Endothelial cell of umbilical vein (primary cell): ENCODE measurements around the gene STAC2. TPM values are rescaled to one million over a fixed set of nuclear protein-coding genes. Genes with fewer than 3 reads are reported as not detected.

Experiments
- BruUV-seq: library from RNA; stranded (reverse); fragments of 400-500 nt; replicated peaks from 2 replicates; lab custom pipeline; 2021; lab: Mats Ljungman, UMichigan
- CTCF ChIA-PET: fragments of 300-600, 350-600 bp; sonication (Branson Sonifier 250); formaldehyde crosslinking; loops from one replicate; lab custom pipeline; 2021; ENCODE audit warnings: antibody characterized with exemption, inconsistent platforms; lab: Charles Lee
- POLR2A ChIA-PET: fragments of 300-600, 350-600 bp; sonication (Branson Sonifier 250); formaldehyde crosslinking; loops from one replicate; lab custom pipeline; 2021; ENCODE audit warnings: antibody characterized with exemption, inconsistent platforms; lab: Charles Lee
- DNase-seq: peaks from one replicate; pipeline ENCODE4 v3.0.0-alpha.2; 2011; ENCODE audit warnings: low read depth, low spot score
- FAIRE-seq: peaks from 2 replicates; lab custom pipeline; 2011; peaks lifted over from hg19 to GRCh38; lab: Jason Lieb, UNC
- H2AFZ ChIP-seq: 2 replicates; pipeline ENCODE4 v1.6.0; 2012; ENCODE audit warnings: low read depth, low read length, control low read depth, inconsistent platforms
- H3K27ac ChIP-seq: 2 replicates; pipeline ENCODE4 v1.5.1; 2011; ENCODE audit warnings: low read depth, mild to moderate bottlenecking, control low read depth, low read length, moderate library complexity; ENCODE audit not compliant: insufficient read depth
- H3K27me3 ChIP-seq, 2 experiments: 2 replicates each; pipeline versions ENCODE4 v1.6.0 to v1.6.1; 2011; ENCODE audit warnings: low read length in 2 of 2, mixed read lengths in 1 of 2; ENCODE audit not compliant: control insufficient read depth in 2 of 2, insufficient read depth in 2 of 2
- H3K36me3 ChIP-seq, 2 experiments: 2 replicates in 1 of 2; 3 replicates in 1 of 2; pipeline ENCODE4 v1.5.1; 2011; ENCODE audit warnings: low read length in 2 of 2, mild to moderate bottlenecking in 1 of 2, moderate library complexity in 1 of 2; ENCODE audit not compliant: control insufficient read depth in 2 of 2, insufficient read depth in 2 of 2; ENCODE audit errors: extremely low read depth in 1 of 2
- H3K4me1 ChIP-seq: 3 replicates; pipeline ENCODE4 v1.5.1; 2011; ENCODE audit warnings: mild to moderate bottlenecking, low read length; ENCODE audit not compliant: control insufficient read depth, insufficient read depth; ENCODE audit errors: extremely low read depth
- H3K4me2 ChIP-seq: 2 replicates; pipeline ENCODE4 v1.6.1; 2011; ENCODE audit warnings: low read length, control low read depth, mixed read lengths; ENCODE audit not compliant: insufficient read depth
- H3K4me3 ChIP-seq, 3 experiments: fragments of 200-600 bp in 1 of 3; sonication (generic), shearing (Covaris generic) in 1 of 3; replicated peaks in 1 of 3; 2 replicates each; pipeline ENCODE4 v1.5.1; 2011 to 2016; ENCODE audit warnings: control low read depth in 3 of 3, low read length in 3 of 3, mild to moderate bottlenecking in 2 of 3, inconsistent platforms in 1 of 3, low read depth in 1 of 3, moderate library complexity in 1 of 3; ENCODE audit not compliant: insufficient read depth in 1 of 3
- H3K79me2 ChIP-seq: 2 replicates; pipeline ENCODE4 v1.6.0; 2012; ENCODE audit warnings: low read length, inconsistent platforms; ENCODE audit not compliant: control insufficient read depth, insufficient read depth
- H3K9ac ChIP-seq: replicated peaks from 2 replicates; pipeline ENCODE3; 2011; ENCODE audit warnings: low read length, control low read depth; ENCODE audit not compliant: insufficient read depth; ENCODE audit errors: extremely low read depth
- H3K9me1 ChIP-seq: replicated peaks from 3 replicates; pipeline ENCODE4 v1.6.0; 2011; ENCODE audit warnings: mild to moderate bottlenecking, low read length; ENCODE audit not compliant: control insufficient read depth, insufficient read depth; ENCODE audit errors: extremely low read depth
- H3K9me3 ChIP-seq: replicated peaks from 2 replicates; pipeline ENCODE4 v1.5.1; 2012; ENCODE audit warnings: low read length, inconsistent platforms; ENCODE audit not compliant: control insufficient read depth, insufficient read depth
- H4K20me1 ChIP-seq: replicated peaks from 2 replicates; pipeline ENCODE3; 2011; ENCODE audit warnings: mild to moderate bottlenecking, low read length; ENCODE audit not compliant: control insufficient read depth, insufficient read depth; ENCODE audit errors: extremely low read depth
- CTCF ChIP-seq, 2 donors: IDR thresholded peaks; 1 replicate in 1 of 2; 2 replicates in 1 of 2; pipeline ENCODE4 v1.5.1; 2011; ENCODE audit warnings: low read length in 2 of 2, mild to moderate bottlenecking in 2 of 2, moderate library complexity in 2 of 2, control low read depth in 1 of 2, inconsistent platforms in 1 of 2, low read depth in 1 of 2; ENCODE audit not compliant: insufficient read depth in 1 of 2; ENCODE audit errors: extremely low read depth in 1 of 2
- EZH2 ChIP-seq: IDR thresholded peaks from 2 replicates; pipeline ENCODE4 v1.6.1; 2012; ENCODE audit warnings: borderline replicate concordance, low read depth, mild to moderate bottlenecking, moderate library complexity, low read length, inconsistent platforms; ENCODE audit not compliant: severe bottlenecking
- FOS ChIP-seq: IDR thresholded peaks from 2 replicates; pipeline ENCODE4 v1.6.1; 2011; ENCODE audit warnings: mild to moderate bottlenecking, low read length, moderate library complexity, borderline replicate concordance; ENCODE audit not compliant: insufficient read depth
- GATA2 ChIP-seq: IDR thresholded peaks from 2 replicates; pipeline ENCODE4 v1.7.0; 2011; ENCODE audit warnings: low read depth, mild to moderate bottlenecking, moderate library complexity, mixed read lengths, low read length; ENCODE audit not compliant: insufficient read length, insufficient read depth
- JUN ChIP-seq: IDR thresholded peaks from 2 replicates; pipeline ENCODE4 v1.6.1; 2011; ENCODE audit warnings: borderline replicate concordance, low read depth; ENCODE audit not compliant: insufficient read length, insufficient read depth
- MAX ChIP-seq: IDR thresholded peaks from 2 replicates; pipeline ENCODE4 v1.6.1; 2011; ENCODE audit not compliant: insufficient read depth, insufficient read length
- MYC ChIP-seq: IDR thresholded peaks from one replicate; pipeline ENCODE4 v1.6.1; 2011; ENCODE audit warnings: mild to moderate bottlenecking, low read depth, low read length
- POLR2A ChIP-seq: IDR thresholded peaks from 2 replicates; pipeline ENCODE4 v1.6.1; 2012; ENCODE audit warnings: low read depth, mild to moderate bottlenecking, control low read depth, low read length
- POLR2AphosphoS5 ChIP-seq: IDR thresholded peaks from 2 replicates; pipeline ENCODE4 v1.6.1; 2012; ENCODE audit warnings: low read depth, mild to moderate bottlenecking, control low read depth, low read length, moderate library complexity; ENCODE audit not compliant: insufficient read depth
- dilution Hi-C: fragments of 300-500 bp; cut with MboI; formaldehyde crosslinking; loops from one replicate; pipeline ENCODE4 v1.15.0; 2019; ENCODE audit warnings: low sequenced_read_pairs; ENCODE audit not compliant: extremely low pct_ligation_motif_present
- intact Hi-C: fragments of 100-400 bp; cut with micrococcal nuclease; formaldehyde crosslinking; loops from one replicate; pipeline ENCODE4 v1.10.0; 2022
- polyA plus RNA-seq, 4 experiments: library from polyadenylated mRNA; depleted of rRNA in 3 of 4; stranded (reverse) in 3 of 4; unstranded in 1 of 4; fragments of >200 nt; gene quantifications; 2 replicates each; pipeline versions ENCODE4 v1.2.1 to v1.2.3, GENCODE V29; 2011 to 2012; ENCODE audit warnings: missing spikeins in 1 of 4
- total RNA-seq: library from RNA; stranded (reverse); gene quantifications from 2 replicates; pipeline ENCODE4 v1.2.3, GENCODE V29; 2021

STAC2 gene
- total and polyA plus RNA-seq, 2 donors (not counting 3 experiments of a cell fraction or from before 2014, with no cell fraction given) = not detected

GRCh38 chr17:39173526-39174274 is 52.0 kb downstream of the STAC2 start:
- Histone ChIP-seq H3K9ac (no peak overlapping the region), H3K9me3 (no peaks in the 10 kb centered on the region), H3K36me3 (peaks cover 5 to 6% of the 10 kb centered on the region in 2 experiments), H3K27ac (no peak overlapping the region), H2AFZ (no peak overlapping the region), H4K20me1 (no peaks in the 10 kb centered on the region), H3K9me1 (no peaks in the 10 kb centered on the region), H3K27me3 (no peaks in the 10 kb centered on the region), H3K4me3 (no peak overlapping the region), H3K79me2 (no peaks in the 10 kb centered on the region), H3K4me1 (peaks cover 10% of the 10 kb centered on the region), H3K4me2 (no peak overlapping the region)
- intact Hi-C loops = no loop called here
- no TSS peak for BruUV-seq
- dilution Hi-C loops = no loop called here
- DNase-seq (no peak), FAIRE-seq (no peak)
- no peak for TF ChIP-seq POLR2AphosphoS5
- no peak for TF ChIP-seq JUN
- POLR2A ChIA-PET = no interaction called here
- CTCF ChIA-PET = interaction anchor here (0.9 to 11.0 kb wide), 12 partner anchors 8 to 412 kb away, joined by 3 to 130 read pairs (median 8); partner anchors contain the start of genes ARL5C, LASP1NB and PLXDC1

GRCh38 chr17:39173080-39173479 is 52.7 kb downstream of the STAC2 start:
- Histone ChIP-seq H3K27ac (no peak overlapping the region), H2AFZ (no peak overlapping the region), H3K4me2 (no peak overlapping the region), H3K36me3 (peaks cover 5 to 6% of the 10 kb centered on the region in 2 experiments), H3K79me2 (no peaks in the 10 kb centered on the region), H3K9me3 (no peaks in the 10 kb centered on the region), H3K9me1 (no peaks in the 10 kb centered on the region), H3K4me1 (peaks cover 6% of the 10 kb centered on the region), H3K27me3 (no peaks in the 10 kb centered on the region), H3K4me3 (no peak overlapping the region), H3K9ac (no peak overlapping the region), H4K20me1 (no peaks in the 10 kb centered on the region)
- no peak for TF ChIP-seq EZH2
- TF ChIP-seq JUN = no peak
- TF ChIP-seq CTCF (IDR thresholded peaks at IDR 0.05; ENCODE audit: extremely low read depth in 1 of 2, insufficient read depth in 1 of 2, low read depth in 1 of 2, low read length in 2 of 2) = no peak
- no peak for TF ChIP-seq POLR2A
- TF ChIP-seq GATA2 = no peak
- no peak for TF ChIP-seq MYC
- no peak for TF ChIP-seq POLR2AphosphoS5
- TF ChIP-seq MAX = no peak
- no peak for TF ChIP-seq FOS
- CTCF ChIA-PET = interaction anchor here (1.1 to 11.0 kb wide), 5 partner anchors 8 to 189 kb away, joined by 3 to 130 read pairs (median 38); partner anchors contain the start of genes ARL5C and PLXDC1
- DNase-seq = no peak
- POLR2A ChIA-PET = no interaction called here
- intact Hi-C loops (no loop called here), dilution Hi-C loops (no loop called here)
- no peak for FAIRE-seq
- BruUV-seq = no TSS peak
